ENCODE data around the gene LRRC27. TPM values are rescaled to one million over a fixed set of nuclear protein-coding genes. Genes with fewer than 3 reads are reported as not detected.

Gene LRRC27
- total RNA-seq, 1 donor from 2014 or later: 15.5 TPM

GRCh38 chr10:132341781-132342180 is 9.8 kb downstream of the LRRC27 start:
- no peak for ATAC-seq
- no peaks in the 10 kb centered on the region for H3K27me3 ChIP-seq (ENCODE audit: low read depth)
- H3K4me1 ChIP-seq: peaks cover 6% of the 10 kb centered on the region
- H3K36me3 ChIP-seq: peaks cover 25% of the 10 kb centered on the region
- intact Hi-C loops (cut with DNase I): loop anchor here (10.0 kb wide), 1 partner anchor 117 kb away; no protein-coding TSS in a partner anchor
- H3K27ac ChIP-seq: no peak overlapping the region
- TF ChIP-seq, protein P1, sequence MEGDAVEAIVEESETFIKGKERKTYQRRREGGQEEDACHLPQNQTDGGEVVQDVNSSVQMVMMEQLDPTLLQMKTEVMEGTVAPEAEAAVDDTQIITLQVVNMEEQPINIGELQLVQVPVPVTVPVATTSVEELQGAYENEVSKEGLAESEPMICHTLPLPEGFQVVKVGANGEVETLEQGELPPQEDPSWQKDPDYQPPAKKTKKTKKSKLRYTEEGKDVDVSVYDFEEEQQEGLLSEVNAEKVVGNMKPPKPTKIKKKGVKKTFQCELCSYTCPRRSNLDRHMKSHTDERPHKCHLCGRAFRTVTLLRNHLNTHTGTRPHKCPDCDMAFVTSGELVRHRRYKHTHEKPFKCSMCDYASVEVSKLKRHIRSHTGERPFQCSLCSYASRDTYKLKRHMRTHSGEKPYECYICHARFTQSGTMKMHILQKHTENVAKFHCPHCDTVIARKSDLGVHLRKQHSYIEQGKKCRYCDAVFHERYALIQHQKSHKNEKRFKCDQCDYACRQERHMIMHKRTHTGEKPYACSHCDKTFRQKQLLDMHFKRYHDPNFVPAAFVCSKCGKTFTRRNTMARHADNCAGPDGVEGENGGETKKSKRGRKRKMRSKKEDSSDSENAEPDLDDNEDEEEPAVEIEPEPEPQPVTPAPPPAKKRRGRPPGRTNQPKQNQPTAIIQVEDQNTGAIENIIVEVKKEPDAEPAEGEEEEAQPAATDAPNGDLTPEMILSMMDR (IDR thresholded peaks at IDR 0.05): no peak
- DNase-seq: no peak
- H3K4me3 ChIP-seq: no peak overlapping the region
- H3K9me3 ChIP-seq: no peaks in the 10 kb centered on the region

GRCh38 chr10:132342553-132342952 is 10.6 kb downstream of the LRRC27 start:
- DNase-seq: no peak
- intact Hi-C loops (cut with DNase I): loop anchor here (10.0 kb wide), 1 partner anchor 118 kb away; no protein-coding TSS in a partner anchor
- Histone ChIP-seq H3K9me3 (no peaks in the 10 kb centered on the region), H3K4me1 (peaks cover 5% of the 10 kb centered on the region), H3K27ac (no peak overlapping the region), H3K27me3 (ENCODE audit: low read depth) (no peaks in the 10 kb centered on the region), H3K4me3 (no peak overlapping the region), H3K36me3 (peaks cover 25% of the 10 kb centered on the region)
- TF ChIP-seq, protein P1 (IDR thresholded peaks at IDR 0.05): no peak
- no peak for ATAC-seq

DNA sequence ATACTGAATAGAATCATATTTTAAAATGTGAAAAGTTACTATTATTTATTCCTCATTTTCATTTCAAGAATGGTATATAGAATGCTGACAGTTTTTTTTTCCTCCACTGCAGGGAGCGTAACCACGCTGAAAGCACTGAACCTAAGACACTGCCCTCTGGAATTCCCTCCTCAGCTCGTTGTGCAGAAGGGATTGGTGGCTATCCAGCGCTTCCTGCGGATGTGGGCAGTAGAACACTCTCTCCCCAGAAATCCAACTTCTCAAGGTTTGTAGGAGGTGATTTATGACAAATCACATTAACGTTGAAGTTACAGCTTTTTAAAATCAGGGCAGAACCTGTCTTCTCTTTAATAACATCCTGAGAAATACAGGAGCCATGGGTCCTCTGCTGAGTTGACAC is 12.4 kb downstream of the LRRC27 start:
- Histone ChIP-seq H3K4me3 (no peak overlapping the region), H3K27ac (no peak overlapping the region), H3K36me3 (peaks cover 35% of the 10 kb centered on the region), H3K9me3 (no peaks in the 10 kb centered on the region), H3K4me1 (no peaks in the 10 kb centered on the region), H3K27me3 (ENCODE audit: low read depth) (no peaks in the 10 kb centered on the region)
- TF ChIP-seq, protein P1 (IDR thresholded peaks at IDR 0.05): no peak
- intact Hi-C loops (cut with DNase I): loop anchor here (10.0 kb wide), 1 partner anchor 120 kb away; no protein-coding TSS in a partner anchor
- DNase-seq (no peak), ATAC-seq (no peak)

- no peaks in the 10 kb centered on the region for H3K9me3 ChIP-seq
- DNase-seq: no peak
- H3K4me1 ChIP-seq: no peaks in the 10 kb centered on the region
- H3K27ac ChIP-seq: no peak overlapping the region
- peaks cover 35% of the 10 kb centered on the region for H3K36me3 ChIP-seq
- H3K27me3 ChIP-seq (ENCODE audit: low read depth): no peaks in the 10 kb centered on the region
- no peak overlapping the region for H3K4me3 ChIP-seq
- intact Hi-C loops (cut with DNase I): loop anchor here (10.0 kb wide), 1 partner anchor 121 kb away; no protein-coding TSS in a partner anchor
- TF ChIP-seq, protein P1 (IDR thresholded peaks at IDR 0.05): no peak
- no peak for ATAC-seq
Observed at GRCh38 chr10:132345345-132345744, 13.4 kb downstream of the LRRC27 start.

DNA sequence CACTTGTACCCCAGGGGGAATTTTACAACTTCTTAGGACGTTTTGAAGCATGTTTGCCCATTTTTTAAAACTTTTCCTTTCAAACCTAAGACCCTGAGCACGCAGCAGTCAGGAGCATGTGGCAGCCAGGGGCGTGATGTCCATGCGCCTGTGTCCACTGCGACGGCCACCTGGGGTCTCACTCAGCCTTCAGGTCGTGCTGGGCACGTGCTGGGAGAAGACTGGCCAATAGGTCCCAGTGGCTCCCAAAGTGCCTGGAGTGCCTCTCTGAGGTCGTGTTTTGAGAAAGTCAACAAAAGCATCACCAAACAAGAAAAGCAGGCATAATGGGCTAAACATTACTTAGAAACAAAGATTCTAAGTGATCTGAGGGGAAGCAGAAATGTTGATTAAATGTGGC is 14.8 kb downstream of the LRRC27 start:
- no peaks in the 10 kb centered on the region for H3K9me3 ChIP-seq
- H3K36me3 ChIP-seq: peaks cover 35% of the 10 kb centered on the region
- no peak for ATAC-seq
- intact Hi-C loops (cut with DNase I): loop anchor here (10.0 kb wide), 1 partner anchor 122 kb away; no protein-coding TSS in a partner anchor
- no peaks in the 10 kb centered on the region for H3K27me3 ChIP-seq (ENCODE audit: low read depth)
- H3K27ac ChIP-seq: no peak overlapping the region
- TF ChIP-seq, protein P1 (IDR thresholded peaks at IDR 0.05): no peak
- no peaks in the 10 kb centered on the region for H3K4me1 ChIP-seq
- H3K4me3 ChIP-seq: no peak overlapping the region
- DNase-seq: no peak
